Islet of Langerhans (tissue), 1 donor: Measurements from ENCODE around the gene TM9SF3.

Source experiments
- FAIRE-seq: peaks from one replicate; lab custom pipeline; 2011; peaks lifted over from hg19 to GRCh38; lab: Jason Lieb, UNC

Gene TM9SF3

GRCh38 chr10:96509017-96509641 is 77.7 kb downstream of the TM9SF3 start:
- no peak for FAIRE-seq

- no peak for FAIRE-seq
Observed at GRCh38 chr10:96507044-96507443, 79.8 kb downstream of the TM9SF3 start.

GRCh38 chr10:96505150-96506136 is 81.4 kb downstream of the TM9SF3 start:
- no peak for FAIRE-seq

GRCh38 chr10:96502561-96503282 is 84.1 kb downstream of the TM9SF3 start:
- FAIRE-seq, result no peak

DNA sequence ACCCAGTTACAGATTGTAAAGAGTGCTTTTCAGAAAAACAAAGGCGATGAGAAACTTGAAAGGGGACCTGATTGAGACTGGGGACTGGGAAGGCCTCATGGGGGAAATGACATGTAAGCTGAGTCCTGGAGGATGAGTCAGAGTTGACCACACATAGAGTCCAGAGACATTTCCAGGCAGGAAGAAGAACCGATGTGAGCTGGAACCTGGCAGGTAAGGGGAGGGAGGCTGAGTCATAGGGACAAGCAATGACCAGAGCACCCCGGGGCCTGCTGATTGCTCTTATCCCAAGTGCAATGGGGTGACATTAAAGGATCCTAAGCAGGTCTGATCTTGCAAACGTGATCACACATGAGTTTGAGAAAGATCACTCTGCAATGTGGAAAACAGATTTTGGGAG is 84.8 kb downstream of the TM9SF3 start:
- FAIRE-seq, result no peak

DNA sequence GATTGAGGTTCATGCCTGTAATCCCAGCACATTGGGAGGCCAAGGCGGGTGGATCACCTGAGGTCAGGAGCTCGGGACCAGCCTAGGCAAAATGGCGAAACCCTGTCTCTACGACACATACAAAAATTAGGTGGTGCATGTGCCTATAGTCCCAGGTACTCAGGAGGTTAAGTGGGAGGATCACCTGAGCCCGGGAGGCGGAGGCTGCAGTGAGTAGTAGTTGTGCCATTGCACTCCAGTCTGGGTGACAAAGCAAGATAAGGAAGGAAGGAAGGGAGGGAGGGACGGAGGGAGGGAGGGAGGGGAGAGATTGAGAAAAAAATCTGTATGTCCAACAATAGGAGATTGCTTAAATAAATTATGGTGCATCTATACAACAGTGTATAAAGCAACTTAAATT is 86.3 kb downstream of the TM9SF3 start:
- no peak for FAIRE-seq

DNA sequence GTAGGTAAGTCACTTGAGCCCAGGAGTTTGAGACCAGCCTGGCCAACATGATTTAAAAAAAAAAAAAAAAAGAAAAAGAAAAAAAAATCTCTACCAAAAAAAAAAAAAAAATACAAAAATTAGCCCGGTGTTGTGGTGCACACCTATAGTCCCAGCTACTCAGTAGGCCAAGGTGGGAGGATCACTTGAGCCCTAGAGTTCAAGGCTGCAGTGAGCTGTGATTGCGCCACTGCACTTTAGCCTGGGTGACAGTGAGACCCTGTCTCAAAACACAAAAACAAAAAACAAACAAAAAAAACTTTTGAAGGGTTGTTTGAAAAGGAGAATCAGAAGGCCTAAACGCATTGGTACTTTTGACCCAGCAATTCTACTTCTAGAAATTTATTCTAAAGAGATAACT is 86.8 kb downstream of the TM9SF3 start:
- no peak for FAIRE-seq

- FAIRE-seq, result no peak
Observed at GRCh38 chr10:96497391-96497790, 89.4 kb downstream of the TM9SF3 start.

DNA sequence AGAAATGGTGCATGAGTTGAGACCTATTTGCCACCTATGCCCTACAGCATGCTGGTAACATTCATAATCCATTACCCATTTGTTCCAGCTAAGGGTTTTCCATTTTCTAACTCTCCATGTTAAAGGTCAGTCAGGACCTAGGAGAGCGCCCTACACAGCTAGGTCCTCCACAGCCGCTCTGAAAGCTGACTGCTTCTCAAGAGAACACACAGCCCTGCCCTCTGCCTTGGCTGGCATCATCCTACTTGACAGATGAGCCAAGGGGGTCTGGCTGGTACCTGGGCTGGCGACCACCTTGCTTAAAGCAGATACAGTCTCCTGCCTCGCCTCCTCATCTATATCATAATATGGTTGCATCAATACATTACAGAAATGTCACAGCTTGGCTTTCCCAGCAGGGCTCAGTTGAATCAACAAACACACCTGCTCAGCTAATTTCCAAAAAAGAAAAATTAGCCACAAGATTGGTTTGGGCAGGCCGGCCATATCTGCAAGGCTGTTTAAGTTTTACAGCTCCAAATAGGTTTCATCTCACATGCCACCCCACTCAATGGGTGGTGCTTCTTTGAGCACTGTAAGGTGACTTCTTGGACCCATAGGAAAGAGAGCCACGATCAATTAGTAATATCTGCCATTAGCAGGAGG is 90.4 kb downstream of the TM9SF3 start:
- no peak for FAIRE-seq

DNA sequence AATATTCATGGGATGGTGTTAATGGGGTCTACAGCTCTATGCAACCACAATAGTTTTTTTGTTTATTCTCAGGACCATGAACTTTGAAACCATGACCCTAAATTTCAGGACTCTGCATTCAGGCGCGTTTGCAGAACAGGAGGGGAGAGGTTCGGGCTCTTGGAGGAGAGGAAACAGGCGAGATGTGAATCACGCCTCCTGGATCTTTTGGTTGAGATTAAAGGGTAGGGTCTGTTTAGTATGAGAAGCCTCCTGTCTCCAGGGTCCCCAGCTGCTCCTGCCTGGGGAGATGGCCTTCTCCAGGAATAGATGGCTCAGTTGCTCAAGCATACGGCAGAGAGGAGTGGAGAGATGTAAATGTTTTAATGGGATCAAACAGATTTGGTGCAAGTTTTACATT is 91.3 kb downstream of the TM9SF3 start:
- FAIRE-seq, result no peak

DNA sequence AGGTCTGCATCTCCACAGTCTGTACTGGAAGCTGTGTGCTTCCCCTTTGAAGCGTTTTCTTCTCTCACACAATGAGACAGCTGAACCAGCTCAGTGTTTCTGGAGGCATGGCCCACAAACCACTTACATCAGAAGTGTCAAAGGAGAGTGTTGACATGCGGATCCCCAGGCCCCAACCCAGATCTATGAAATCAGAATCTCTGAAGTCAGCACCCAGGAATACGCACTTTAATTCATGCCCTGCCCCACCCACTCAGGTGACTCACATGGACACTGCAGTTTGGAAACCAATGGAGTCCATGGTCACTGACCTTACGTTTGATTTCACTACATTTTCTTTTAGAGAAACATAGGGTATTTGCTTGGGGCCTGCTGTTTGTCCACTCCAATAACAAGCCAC is 92.1 kb downstream of the TM9SF3 start:
- no peak for FAIRE-seq

DNA sequence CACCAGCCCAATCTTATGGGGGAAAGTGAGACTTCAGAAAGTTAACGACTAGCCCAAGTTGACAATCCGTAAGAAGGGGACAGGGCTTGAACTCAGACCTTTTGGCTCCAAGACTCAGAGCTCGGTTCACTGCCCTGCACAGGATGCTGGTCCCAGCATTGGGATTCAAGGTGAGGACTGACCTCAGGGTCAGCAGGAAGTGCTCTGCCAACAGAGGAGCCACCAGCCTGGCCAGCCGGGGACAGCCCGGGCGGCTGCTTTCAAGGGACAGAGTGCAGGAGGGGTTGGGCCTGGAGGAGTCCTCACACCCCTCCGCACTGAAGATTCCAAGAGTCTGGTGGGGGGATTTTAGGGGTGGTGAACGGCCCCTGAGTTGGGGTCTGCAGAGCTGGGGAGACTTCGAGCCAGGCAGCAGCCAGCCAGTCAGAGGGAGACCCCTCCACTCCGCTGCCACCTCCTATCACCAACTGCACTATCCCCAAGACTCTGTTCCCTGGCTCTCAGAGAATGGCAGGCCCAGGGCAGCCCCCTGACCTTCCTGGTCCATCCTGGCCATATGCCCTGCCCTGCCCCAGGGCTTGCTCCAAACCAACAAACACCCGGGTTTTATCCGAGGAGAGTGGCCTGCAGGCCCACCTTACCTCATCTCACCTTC is 92.8 kb downstream of the TM9SF3 start:
- FAIRE-seq, result no peak

DNA sequence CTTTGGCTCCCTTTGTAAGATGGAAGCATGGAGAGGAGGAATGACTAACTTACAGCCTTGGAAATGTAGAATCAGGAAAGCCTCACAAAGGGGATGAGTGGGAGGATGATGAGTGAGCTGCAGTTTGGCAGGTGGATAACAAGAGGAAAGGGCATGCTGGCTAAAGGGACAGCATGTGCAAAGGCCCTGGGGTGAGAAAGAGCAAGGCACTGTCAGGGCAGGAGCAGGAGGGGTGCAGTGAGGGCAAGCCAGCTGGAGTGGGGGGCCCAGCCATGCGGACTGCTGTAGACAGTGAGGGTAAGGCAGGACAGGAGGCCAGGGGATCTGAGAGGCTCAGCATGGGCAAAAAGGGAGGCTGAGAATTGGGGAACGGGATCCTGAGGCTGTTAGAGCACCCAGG is 93.6 kb downstream of the TM9SF3 start:
- no peak for FAIRE-seq

GRCh38 chr10:96491303-96491702 is 95.5 kb downstream of the TM9SF3 start:
- FAIRE-seq, result no peak

- FAIRE-seq, result no peak
Observed at GRCh38 chr10:96488161-96488935, 98.5 kb downstream of the TM9SF3 start.

- no peak for FAIRE-seq
Observed at GRCh38 chr10:96482815-96483588, 103.8 kb downstream of the TM9SF3 start.

GRCh38 chr10:96478355-96478754 is 108.5 kb downstream of the TM9SF3 start:
- FAIRE-seq, result no peak

DNA sequence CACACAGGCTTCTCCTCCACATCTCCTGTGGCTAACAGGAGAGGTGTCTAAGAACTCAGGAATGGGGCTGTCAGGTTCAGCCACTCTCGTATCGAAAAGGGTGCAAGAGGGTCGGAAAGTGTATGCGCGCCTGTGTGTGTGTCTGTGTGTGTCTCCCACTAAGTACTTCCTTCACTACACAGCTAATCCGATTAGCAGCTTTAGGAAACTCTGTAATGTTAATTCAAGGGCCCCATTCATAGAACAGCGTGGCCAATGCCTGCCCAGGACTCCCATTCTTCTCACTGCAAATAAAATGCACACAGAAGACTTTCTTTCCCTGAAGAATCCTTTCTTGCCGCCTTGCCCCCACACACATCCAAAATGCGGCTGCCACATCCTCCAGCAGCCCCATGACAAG is 112.9 kb downstream of the TM9SF3 start:
- FAIRE-seq, result no peak

GRCh38 chr10:96470116-96470743 is 116.6 kb downstream of the TM9SF3 start:
- no peak for FAIRE-seq

DNA sequence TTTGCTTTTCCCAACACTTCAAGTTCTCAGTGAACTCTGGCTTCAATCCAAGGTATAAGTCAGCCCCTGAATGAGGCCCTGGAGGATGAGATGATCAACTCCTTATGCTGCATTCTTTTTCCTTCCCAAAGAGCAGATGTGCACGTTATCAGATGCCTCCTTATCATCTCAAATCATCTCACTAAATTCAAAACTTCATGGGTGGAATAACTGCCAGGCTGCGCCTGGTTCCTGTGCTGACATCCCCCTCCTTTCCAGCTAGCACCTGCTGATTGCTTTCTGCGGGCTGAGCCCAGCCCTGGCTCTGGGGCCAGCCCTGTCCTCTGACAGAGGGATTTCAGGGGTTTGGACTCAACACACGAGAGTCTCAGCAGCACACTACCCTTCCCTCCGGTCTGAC is 118.0 kb downstream of the TM9SF3 start:
- FAIRE-seq, result no peak
